Natural killer cell (primary cell): Measurements from ENCODE around the gene TMEM125. TPM values are rescaled to one million over a fixed set of nuclear protein-coding genes. Genes with fewer than 3 reads are reported as not detected.

Experiments
- ATAC-seq, 3 donors: fragments of 150-1000 bp in 2 of 3; fragments of 200-7000 bp in 1 of 3; cut with Tn5 transposase; 1 replicate in 1 of 3; 2 replicates in 2 of 3; pipeline ENCODE4 v1.10.0; 2021; ENCODE audit warnings: mild to moderate bottlenecking in 2 of 3, moderate library complexity in 2 of 3
- DNase-seq, 2 donors: peaks; one replicate each; pipeline versions ENCODE4 v3.0.0 to v3.0.0-alpha.2; 2013 to 2021; ENCODE audit warnings: mixed read lengths in 1 of 2
- H3K27ac ChIP-seq: one replicate; pipeline ENCODE4 v1.5.1; 2013; ENCODE audit warnings: mild to moderate bottlenecking, low read length
- H3K27me3 ChIP-seq: one replicate; pipeline ENCODE4 v1.6.1; 2013; ENCODE audit warnings: low read length; ENCODE audit not compliant: control insufficient read depth, insufficient read depth
- H3K36me3 ChIP-seq: one replicate; pipeline ENCODE4 v1.6.1; 2013; ENCODE audit warnings: low read length; ENCODE audit not compliant: control insufficient read depth, insufficient read depth
- H3K4me1 ChIP-seq: one replicate; pipeline ENCODE4 v1.6.1; 2013; ENCODE audit warnings: low read length; ENCODE audit not compliant: control insufficient read depth, insufficient read depth
- H3K4me3 ChIP-seq: one replicate; pipeline ENCODE4 v1.5.1; 2013; ENCODE audit warnings: low read length
- H3K9me3 ChIP-seq: one replicate; pipeline ENCODE4 v1.6.1; 2013; ENCODE audit warnings: low read length; ENCODE audit not compliant: control insufficient read depth, insufficient read depth
- H3K27ac Mint-ChIP-seq, 2 donors: one replicate each; pipeline ENCODE4 v1.8.0; 2022; ENCODE audit warnings: mild to moderate bottlenecking in 2 of 2, mixed read lengths in 2 of 2, moderate library complexity in 1 of 2
- H3K27me3 Mint-ChIP-seq, 2 donors: one replicate each; pipeline ENCODE4 v1.8.0; 2022; ENCODE audit warnings: low read depth in 2 of 2, mixed read lengths in 2 of 2
- H3K36me3 Mint-ChIP-seq: one replicate; pipeline ENCODE4 v1.8.0; 2022; ENCODE audit warnings: mixed read lengths
- H3K4me1 Mint-ChIP-seq, 2 donors: one replicate each; pipeline ENCODE4 v1.8.0; 2022; ENCODE audit warnings: mixed read lengths in 2 of 2
- H3K4me3 Mint-ChIP-seq: one replicate; pipeline ENCODE4 v1.8.0; 2022; ENCODE audit warnings: mild to moderate bottlenecking, moderate library complexity, mixed read lengths
- H3K9me3 Mint-ChIP-seq, 2 donors: one replicate each; pipeline ENCODE4 v1.8.0; 2022; ENCODE audit warnings: mixed read lengths in 2 of 2
- CTCF ChIP-seq: fragments of 200-600 bp; IDR thresholded peaks from one replicate; pipeline ENCODE4 v1.8.0; 2022; ENCODE audit warnings: antibody characterized with exemption
- WGBS: methylation state at CpG from one replicate; pipeline ENCODE4 v1.1.7; 2013; ENCODE audit warnings: missing lambda C conversion rate; ENCODE audit not compliant: insufficient coverage; 5-methylcytosine and 5-hydroxymethylcytosine counted together
- intact Hi-C: fragments of 100-400 bp; cut with micrococcal nuclease; formaldehyde crosslinking; loops from one replicate; pipeline ENCODE4 v1.14.2; 2022
- total RNA-seq, 4 donors: library from RNA; stranded (reverse); fragments of 120-200 nt in 1 of 4; gene quantifications; one replicate each; pipeline versions ENCODE4 v1.2.3 to v1.2.4, GENCODE V29; 2013 to 2022

Gene TMEM125
- total RNA-seq, 3 donors from 2014 or later (not counting 1 experiment from before 2014, with no cell fraction given) = not detected

DNA sequence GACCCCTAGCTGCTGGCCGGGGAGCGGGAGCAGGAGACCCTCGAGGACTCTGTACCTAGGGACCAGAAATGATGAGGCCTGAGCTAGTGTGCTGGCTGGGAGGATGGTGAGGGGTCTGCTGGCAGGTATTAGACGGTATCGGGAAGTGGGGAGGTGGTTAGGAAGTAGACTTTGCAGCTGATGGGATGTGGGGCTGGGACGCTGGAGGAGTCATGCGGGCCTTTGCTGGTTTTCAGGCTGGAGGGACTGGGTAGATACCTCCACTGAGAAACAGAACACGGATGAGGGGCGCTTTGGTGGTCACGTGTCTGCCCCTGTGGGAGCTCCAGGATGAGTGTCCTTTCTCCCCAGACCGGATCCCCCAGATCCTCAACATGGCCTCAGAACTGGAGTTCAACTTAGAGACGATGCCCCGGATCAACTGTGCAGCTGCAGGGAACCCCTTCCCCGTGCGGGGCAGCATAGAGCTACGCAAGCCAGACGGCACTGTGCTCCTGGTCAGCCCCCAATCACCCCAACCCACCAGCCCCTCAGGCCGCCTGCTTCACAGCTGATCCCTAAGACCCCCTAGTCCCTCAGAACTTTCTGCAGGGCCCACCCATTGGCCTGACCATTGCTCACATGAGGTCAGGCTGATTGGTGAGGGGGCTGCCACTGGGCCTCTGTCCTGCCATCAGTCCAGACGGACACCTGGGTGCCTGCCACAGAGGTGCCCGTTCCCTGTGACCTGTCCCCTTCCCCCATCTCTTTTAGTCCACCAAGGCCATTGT is 39.0 kb downstream of the TMEM125 start:
- Mint-ChIP-seq H3K4me1 (peaks cover 0 to 6% of the 10 kb centered on the region in 2 donors), H3K27me3 (no peaks in the 10 kb centered on the region), H3K4me3 (no peak overlapping the region), H3K9me3 (no peaks in the 10 kb centered on the region), H3K36me3 (no peaks in the 10 kb centered on the region), H3K27ac (no peak overlapping the region)
- H3K27ac ChIP-seq = no peak overlapping the region
- no peak overlapping the region for H3K4me3 ChIP-seq
- intact Hi-C loops = no loop called here
- H3K36me3 ChIP-seq = peaks cover 2% of the 10 kb centered on the region
- DNase-seq (no peak), ATAC-seq (no peak)
- TF ChIP-seq CTCF = no peak
- 90% methylated on average over 20 of the region's 20 CpGs for WGBS
- H3K27me3 ChIP-seq = no peaks in the 10 kb centered on the region
- H3K4me1 ChIP-seq = no peaks in the 10 kb centered on the region
- no peaks in the 10 kb centered on the region for H3K9me3 ChIP-seq

GRCh38 chr1:43309405-43310025 is 39.7 kb downstream of the TMEM125 start:
- H3K9me3 Mint-ChIP-seq = no peaks in the 10 kb centered on the region
- no peaks in the 10 kb centered on the region for H3K36me3 Mint-ChIP-seq
- no peaks in the 10 kb centered on the region for H3K4me1 Mint-ChIP-seq
- intact Hi-C loops = no loop called here
- 88% methylated on average over 13 of the region's 13 CpGs for WGBS
- H3K27me3 Mint-ChIP-seq = no peaks in the 10 kb centered on the region
- no peak overlapping the region for H3K27ac Mint-ChIP-seq
- no peak for ATAC-seq
- Histone ChIP-seq H3K4me1 (no peaks in the 10 kb centered on the region), H3K9me3 (no peaks in the 10 kb centered on the region), H3K27me3 (no peaks in the 10 kb centered on the region), H3K36me3 (peaks cover 2% of the 10 kb centered on the region), H3K27ac (no peak overlapping the region), H3K4me3 (no peak overlapping the region)
- no peak overlapping the region for H3K4me3 Mint-ChIP-seq
- TF ChIP-seq CTCF = no peak
- no peak for DNase-seq

GRCh38 chr1:43311521-43311920 is 41.7 kb downstream of the TMEM125 start:
- no peaks in the 10 kb centered on the region for H3K9me3 ChIP-seq
- whole genome bisulfite sequencing = 89% methylated on average over 9 of the region's 9 CpGs
- DNase-seq (no peak), ATAC-seq (no peak)
- Mint-ChIP-seq H3K9me3 (no peaks in the 10 kb centered on the region), H3K27ac (no peak overlapping the region), H3K36me3 (no peaks in the 10 kb centered on the region), H3K4me3 (no peak overlapping the region), H3K27me3 (no peaks in the 10 kb centered on the region), H3K4me1 (no peaks in the 10 kb centered on the region)
- intact Hi-C loops = no loop called here
- no peaks in the 10 kb centered on the region for H3K27me3 ChIP-seq
- TF ChIP-seq CTCF = no peak
- H3K36me3 ChIP-seq = peaks cover 2% of the 10 kb centered on the region
- no peak overlapping the region for H3K4me3 ChIP-seq
- H3K4me1 ChIP-seq = no peaks in the 10 kb centered on the region
- H3K27ac ChIP-seq = no peak overlapping the region
